Hepatocyte (in vitro differentiated cells): ENCODE results near the gene ZBTB7A.

Experiments used
- EZH2phosphoT487 ChIP-seq: fragments of 200-600 bp; sonication (generic); IDR thresholded peaks from one replicate; pipeline ENCODE4 v1.6.1; 2018; ENCODE audit warnings: antibody characterized with exemption, mild to moderate bottlenecking, low read depth, moderate library complexity; ENCODE audit not compliant: unreplicated experiment, severe bottlenecking
- TF ChIP-seq, protein P1 (sequence below): fragments of 200-600 bp; sonication (generic); IDR thresholded peaks from 2 replicates; pipeline ENCODE4 v1.5.1; 2016; ENCODE audit warnings: antibody characterized with exemption, mild to moderate bottlenecking; ENCODE audit not compliant: poor library complexity

DNA sequence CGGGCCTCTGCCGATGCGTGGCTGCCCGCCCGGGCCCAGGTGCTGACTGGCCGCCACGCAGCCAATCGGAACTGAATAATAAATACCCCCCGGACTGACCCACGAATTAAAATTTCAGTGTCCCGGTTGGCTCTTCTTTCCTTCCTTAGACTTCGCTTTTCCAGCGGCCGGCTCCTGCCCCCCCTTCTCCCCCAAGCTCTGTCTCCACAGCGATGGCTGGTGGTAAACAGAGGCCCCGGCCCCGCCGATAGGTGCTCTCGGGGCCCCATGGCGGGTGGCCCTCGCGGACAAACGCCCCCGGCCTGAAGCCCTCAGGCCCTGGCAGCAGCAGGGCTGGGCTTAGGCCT, 2.6 kb downstream of the ZBTB7A start:
- TF ChIP-seq EZH2phosphoT487 = no peak
- TF ChIP-seq, protein P1, sequence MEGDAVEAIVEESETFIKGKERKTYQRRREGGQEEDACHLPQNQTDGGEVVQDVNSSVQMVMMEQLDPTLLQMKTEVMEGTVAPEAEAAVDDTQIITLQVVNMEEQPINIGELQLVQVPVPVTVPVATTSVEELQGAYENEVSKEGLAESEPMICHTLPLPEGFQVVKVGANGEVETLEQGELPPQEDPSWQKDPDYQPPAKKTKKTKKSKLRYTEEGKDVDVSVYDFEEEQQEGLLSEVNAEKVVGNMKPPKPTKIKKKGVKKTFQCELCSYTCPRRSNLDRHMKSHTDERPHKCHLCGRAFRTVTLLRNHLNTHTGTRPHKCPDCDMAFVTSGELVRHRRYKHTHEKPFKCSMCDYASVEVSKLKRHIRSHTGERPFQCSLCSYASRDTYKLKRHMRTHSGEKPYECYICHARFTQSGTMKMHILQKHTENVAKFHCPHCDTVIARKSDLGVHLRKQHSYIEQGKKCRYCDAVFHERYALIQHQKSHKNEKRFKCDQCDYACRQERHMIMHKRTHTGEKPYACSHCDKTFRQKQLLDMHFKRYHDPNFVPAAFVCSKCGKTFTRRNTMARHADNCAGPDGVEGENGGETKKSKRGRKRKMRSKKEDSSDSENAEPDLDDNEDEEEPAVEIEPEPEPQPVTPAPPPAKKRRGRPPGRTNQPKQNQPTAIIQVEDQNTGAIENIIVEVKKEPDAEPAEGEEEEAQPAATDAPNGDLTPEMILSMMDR = no peak
